GM23248 (cell line): ENCODE data around the gene RFK. TPM values are rescaled to one million over a fixed set of nuclear protein-coding genes. Genes with fewer than 3 reads are reported as not detected.

ENCODE experiments used
- DNase-seq: peaks from one replicate; pipeline ENCODE4 v3.0.0-alpha.2; 2015
- H2AFZ ChIP-seq: fragments of 200-600 bp; sonication (generic); 2 replicates; pipeline ENCODE4 v1.6.1; 2016; ENCODE audit warnings: antibody characterized with exemption
- H3F3A ChIP-seq: fragments of 200-600 bp; sonication (generic); 2 replicates; pipeline ENCODE4 v1.6.1; 2016; ENCODE audit warnings: mild to moderate bottlenecking, antibody characterized with exemption, mixed run types; ENCODE audit not compliant: insufficient read depth
- H3K27ac ChIP-seq: fragments of 200-600 bp; sonication (generic); 2 replicates; pipeline ENCODE4 v1.5.1; 2016; ENCODE audit warnings: mild to moderate bottlenecking
- H3K27me3 ChIP-seq: fragments of 200-600 bp; sonication (generic); replicated peaks from 2 replicates; pipeline ENCODE4 v1.6.1; 2016; ENCODE audit warnings: mild to moderate bottlenecking; ENCODE audit not compliant: insufficient read depth
- H3K36me3 ChIP-seq: fragments of 200-600 bp; sonication (generic); 2 replicates; pipeline ENCODE4 v1.6.1; 2016; ENCODE audit warnings: low read depth, mild to moderate bottlenecking
- H3K4me1 ChIP-seq: fragments of 200-600 bp; sonication (generic); 2 replicates; pipeline ENCODE4 v1.6.1; 2016; ENCODE audit warnings: mild to moderate bottlenecking; ENCODE audit not compliant: insufficient read depth
- H3K4me2 ChIP-seq: fragments of 200-600 bp; sonication (generic); one replicate; pipeline ENCODE4 v1.6.1; 2016; ENCODE audit warnings: mild to moderate bottlenecking; ENCODE audit not compliant: unreplicated experiment
- H3K4me3 ChIP-seq: fragments of 200-600 bp; sonication (generic); 2 replicates; pipeline ENCODE4 v1.5.1; 2016; ENCODE audit warnings: mild to moderate bottlenecking
- H3K79me2 ChIP-seq: fragments of 200-600 bp; sonication (generic); 2 replicates; pipeline ENCODE4 v1.6.1; 2016; ENCODE audit warnings: mild to moderate bottlenecking; ENCODE audit not compliant: insufficient read depth
- H3K9ac ChIP-seq: fragments of 200-600 bp; sonication (generic); 2 replicates; pipeline ENCODE4 v1.6.1; 2016; ENCODE audit warnings: mild to moderate bottlenecking
- H3K9me2 ChIP-seq: fragments of 200-600 bp; sonication (generic); 2 replicates; pipeline ENCODE4 v1.6.1; 2016; ENCODE audit warnings: mixed run types, mild to moderate bottlenecking, moderate library complexity; ENCODE audit not compliant: insufficient read depth
- H3K9me3 ChIP-seq: fragments of 200-600 bp; sonication (generic); one replicate; pipeline ENCODE4 v1.6.1; 2017; ENCODE audit warnings: low read depth
- H4K20me1 ChIP-seq: fragments of 200-600 bp; sonication (generic); 2 replicates; pipeline ENCODE4 v1.6.0; 2016; ENCODE audit not compliant: insufficient read depth
- EZH2 ChIP-seq: fragments of 200-600 bp; sonication (generic); IDR thresholded peaks from 2 replicates; pipeline ENCODE4 v1.6.1; 2018; ENCODE audit warnings: antibody characterized with exemption, mild to moderate bottlenecking; ENCODE audit not compliant: insufficient read depth, poor library complexity, severe bottlenecking
- EZH2phosphoT487 ChIP-seq: fragments of 200-600 bp; sonication (generic); IDR thresholded peaks from 2 replicates; pipeline ENCODE4 v1.6.1; 2018; ENCODE audit warnings: antibody characterized with exemption, moderate library complexity, mild to moderate bottlenecking, low read depth; ENCODE audit not compliant: insufficient read depth
- WGBS, 2 experiments: methylation state at CpG; one replicate each; pipeline ENCODE4 v1.1.6; 2015 to 2017; ENCODE audit warnings: low lambda C conversion rate in 2 of 2, low coverage in 1 of 2; ENCODE audit errors: missing lambda C conversion rate in 2 of 2; 5-methylcytosine and 5-hydroxymethylcytosine counted together
- in situ Hi-C: fragments of 300-500 bp; cut with MboI; formaldehyde crosslinking; loops from 2 replicates; pipeline ENCODE4 v1.15.0; 2020
- polyA plus RNA-seq: library from polyadenylated mRNA; unstranded; fragments of >200 nt; fragmentation: Nextera tagmentation; extraction: Ambion mirVana; gene quantifications from 2 replicates; pipeline ENCODE4 v1.2.1, GENCODE V29; 2016
- total RNA-seq: library from RNA; depleted of rRNA; stranded (reverse); fragments of >200 nt; shearing (Covaris generic); gene quantifications from 2 replicates; pipeline ENCODE4 v1.2.3, GENCODE V29; 2014

The RFK gene
- total and polyA plus RNA-seq, 2 experiments from 2014 or later, result 16.6 to 20.0 TPM

- 39 to 71% methylated on average over 1 of the region's 1 CpG for WGBS, 2 experiments
- Histone ChIP-seq H3K36me3 (no peaks in the 10 kb centered on the region), H3K4me3 (no peak overlapping the region), H3K4me2 (no peak overlapping the region), H3K9ac (no peak overlapping the region), H3K4me1 (peaks cover 6% of the 10 kb centered on the region), H3K9me3 (no peaks in the 10 kb centered on the region), H3K27me3 (no peaks in the 10 kb centered on the region), H3F3A (peaks cover 8% of the 10 kb centered on the region), H3K79me2 (peaks cover 21% of the 10 kb centered on the region), H2AFZ (no peak overlapping the region), H4K20me1 (no peaks in the 10 kb centered on the region), H3K9me2 (no peaks in the 10 kb centered on the region), H3K27ac (no peak overlapping the region)
- no peak for DNase-seq
- no peak for TF ChIP-seq EZH2phosphoT487
- TF ChIP-seq EZH2, result no peak
- in situ Hi-C loops, result no loop called here
Observed at GRCh38 chr9:76390656-76391055, 3.6 kb downstream of the RFK start.

- no peak overlapping the region for H3K27ac ChIP-seq
- in situ Hi-C loops, result no loop called here
- no peak overlapping the region for H2AFZ ChIP-seq
- no peaks in the 10 kb centered on the region for H3K27me3 ChIP-seq
- 95 to 98% methylated on average over 2 of the region's 2 CpGs for WGBS, 2 experiments
- no peak for DNase-seq
- no peaks in the 10 kb centered on the region for H3F3A ChIP-seq
- H3K4me1 ChIP-seq, result peaks cover 12% of the 10 kb centered on the region
- H4K20me1 ChIP-seq, result no peaks in the 10 kb centered on the region
- H3K9me2 ChIP-seq, result no peaks in the 10 kb centered on the region
- no peak overlapping the region for H3K4me3 ChIP-seq
- H3K79me2 ChIP-seq, result no peaks in the 10 kb centered on the region
- H3K4me2 ChIP-seq, result no peak overlapping the region
- H3K36me3 ChIP-seq, result no peaks in the 10 kb centered on the region
- no peak overlapping the region for H3K9ac ChIP-seq
- TF ChIP-seq EZH2, result no peak
- no peak for TF ChIP-seq EZH2phosphoT487
- H3K9me3 ChIP-seq, result no peaks in the 10 kb centered on the region
Observed at GRCh38 chr9:76379494-76379893, 14.7 kb downstream of the RFK start.

GRCh38 chr9:76378367-76379073 lies 15.7 kb downstream of the RFK start:
- TF ChIP-seq EZH2, result no peak
- TF ChIP-seq EZH2phosphoT487, result no peak
- no peaks in the 10 kb centered on the region for H3K27me3 ChIP-seq
- no peak overlapping the region for H3K4me2 ChIP-seq
- H3K9me3 ChIP-seq, result no peaks in the 10 kb centered on the region
- no peak overlapping the region for H3K4me3 ChIP-seq
- peaks cover 4% of the 10 kb centered on the region; the same call in 1 of the 2 replicates for H3F3A ChIP-seq
- in situ Hi-C loops, result no loop called here
- DNase-seq, result no peak
- no peak overlapping the region for H3K9ac ChIP-seq
- 83 to 88% methylated on average over 6 of the region's 6 CpGs for WGBS, 2 experiments
- H3K9me2 ChIP-seq, result no peaks in the 10 kb centered on the region
- H3K79me2 ChIP-seq, result no peaks in the 10 kb centered on the region
- H3K4me1 ChIP-seq, result peaks cover 9% of the 10 kb centered on the region; the same call in 1 of the 2 replicates
- H2AFZ ChIP-seq, result no peak overlapping the region
- no peak overlapping the region for H3K27ac ChIP-seq
- no peaks in the 10 kb centered on the region for H3K36me3 ChIP-seq
- H4K20me1 ChIP-seq, result no peaks in the 10 kb centered on the region

- DNase-seq, result no peak
- H3K9ac ChIP-seq, result no peak overlapping the region
- H3K9me2 ChIP-seq, result no peaks in the 10 kb centered on the region
- no peaks in the 10 kb centered on the region for H3K79me2 ChIP-seq
- H4K20me1 ChIP-seq, result no peaks in the 10 kb centered on the region
- no peaks in the 10 kb centered on the region for H3K36me3 ChIP-seq
- no peak overlapping the region for H3K4me2 ChIP-seq
- in situ Hi-C loops, result no loop called here
- H3K27ac ChIP-seq, result no peak overlapping the region
- H3K9me3 ChIP-seq, result no peaks in the 10 kb centered on the region
- peaks cover 14% of the 10 kb centered on the region for H3K4me1 ChIP-seq
- H3F3A ChIP-seq, result peaks cover 11% of the 10 kb centered on the region
- no peaks in the 10 kb centered on the region for H3K27me3 ChIP-seq
- TF ChIP-seq EZH2, result no peak
- no peak for TF ChIP-seq EZH2phosphoT487
- H2AFZ ChIP-seq, result no peak overlapping the region
- no peak overlapping the region for H3K4me3 ChIP-seq
Observed at GRCh38 chr9:76377791-76378190, 16.4 kb downstream of the RFK start.
